Astrocyte (in vitro differentiated cells and primary cell): ENCODE results near the gene TMEM9B. TPM values are rescaled to one million over a fixed set of nuclear protein-coding genes. Genes with fewer than 3 reads are reported as not detected.

ENCODE experiments used
- DNase-seq: peaks from one replicate; pipeline ENCODE4 v3.0.0-alpha.2; 2010; ENCODE audit warnings: low read depth
- FAIRE-seq: peaks from 2 replicates; lab custom pipeline; 2011; peaks lifted over from hg19 to GRCh38; lab: Jason Lieb, UNC
- H2AFZ ChIP-seq: 2 replicates; pipeline ENCODE4 v1.6.0; 2012; ENCODE audit warnings: low read depth, low read length, inconsistent platforms
- H3K27ac ChIP-seq: 2 replicates; pipeline ENCODE4 v1.5.1; 2011; ENCODE audit warnings: low read depth, low read length, inconsistent platforms
- H3K27me3 ChIP-seq: 2 replicates; pipeline ENCODE4 v1.6.0; 2011; ENCODE audit warnings: low read length, inconsistent platforms; ENCODE audit not compliant: insufficient read depth
- H3K36me3 ChIP-seq: 2 replicates; pipeline ENCODE4 v1.5.1; 2011; ENCODE audit warnings: low read length, inconsistent platforms; ENCODE audit not compliant: insufficient read depth
- H3K4me1 ChIP-seq: 2 replicates; pipeline ENCODE4 v1.5.1; 2011; ENCODE audit warnings: low read length, inconsistent platforms; ENCODE audit not compliant: insufficient read depth
- H3K4me2 ChIP-seq: 2 replicates; pipeline ENCODE4 v1.6.0; 2012; ENCODE audit warnings: low read length, inconsistent platforms
- H3K4me3 ChIP-seq: 2 replicates; pipeline ENCODE4 v1.5.1; 2011; ENCODE audit warnings: low read depth, mild to moderate bottlenecking, low read length, inconsistent platforms; ENCODE audit not compliant: insufficient read depth
- H3K79me2 ChIP-seq: 2 replicates; pipeline ENCODE4 v1.6.0; 2012; ENCODE audit warnings: mild to moderate bottlenecking, low read length, inconsistent platforms; ENCODE audit not compliant: insufficient read depth
- H3K9ac ChIP-seq: 2 replicates; pipeline ENCODE4 v1.6.0; 2012; ENCODE audit warnings: mild to moderate bottlenecking, low read length, inconsistent platforms
- H3K9me3 ChIP-seq: 2 replicates; pipeline ENCODE4 v1.5.1; 2012; ENCODE audit warnings: low read depth, mild to moderate bottlenecking, low read length, inconsistent platforms; ENCODE audit not compliant: insufficient read depth
- H4K20me1 ChIP-seq: 2 replicates; pipeline ENCODE4 v1.6.0; 2012; ENCODE audit warnings: low read length, inconsistent platforms; ENCODE audit not compliant: insufficient read depth
- H3K27ac Mint-ChIP-seq: one replicate; pipeline ENCODE4 v1.8.0; 2021; ENCODE audit warnings: mild to moderate bottlenecking, mixed read lengths; ENCODE audit not compliant: unreplicated experiment
- H3K27me3 Mint-ChIP-seq: one replicate; pipeline ENCODE4 v1.8.0; 2021; ENCODE audit warnings: low read depth, mixed read lengths; ENCODE audit not compliant: unreplicated experiment
- H3K36me3 Mint-ChIP-seq: one replicate; pipeline ENCODE4 v1.8.0; 2021; ENCODE audit warnings: low read depth, mixed read lengths; ENCODE audit not compliant: unreplicated experiment
- H3K4me1 Mint-ChIP-seq: one replicate; pipeline ENCODE4 v1.8.0; 2021; ENCODE audit warnings: low read depth, mixed read lengths; ENCODE audit not compliant: unreplicated experiment
- H3K4me3 Mint-ChIP-seq: one replicate; pipeline ENCODE4 v1.8.0; 2021; ENCODE audit warnings: mild to moderate bottlenecking, moderate library complexity, mixed read lengths; ENCODE audit not compliant: unreplicated experiment
- H3K9me3 Mint-ChIP-seq: one replicate; pipeline ENCODE4 v1.8.0; 2021; ENCODE audit warnings: mild to moderate bottlenecking, mixed read lengths; ENCODE audit not compliant: unreplicated experiment
- CTCF ChIP-seq: IDR thresholded peaks from 2 replicates; pipeline ENCODE4 v1.5.1; 2011; ENCODE audit warnings: low read depth, mild to moderate bottlenecking, inconsistent platforms, low read length, moderate library complexity; ENCODE audit not compliant: insufficient read depth
- EZH2 ChIP-seq: IDR thresholded peaks from 2 replicates; pipeline ENCODE4 v1.6.1; 2012; ENCODE audit warnings: mild to moderate bottlenecking, low read length, inconsistent platforms; ENCODE audit not compliant: insufficient read depth
- total RNA-seq: library from RNA; stranded (reverse); gene quantifications from 2 replicates; pipeline ENCODE4 v1.2.1, GENCODE V29; 2021

The TMEM9B gene
- total RNA-seq, 1 donor from 2014 or later = 38.2 TPM

GRCh38 chr11:8997451-8997850 lies 33.2 kb upstream of the TMEM9B start:
- no peaks in the 10 kb centered on the region for H4K20me1 ChIP-seq
- H3K36me3 Mint-ChIP-seq = peaks cover 1% of the 10 kb centered on the region
- H3K27ac Mint-ChIP-seq = no peak overlapping the region
- no peaks in the 10 kb centered on the region for H3K9me3 ChIP-seq
- DNase-seq = no peak
- no peak overlapping the region for H3K4me3 Mint-ChIP-seq
- no peak overlapping the region for H3K27ac ChIP-seq
- H3K4me3 ChIP-seq = no peak overlapping the region
- TF ChIP-seq CTCF (no peak), EZH2 (no peak)
- FAIRE-seq = no peak
- H3K79me2 ChIP-seq = peaks cover 9% of the 10 kb centered on the region
- no peaks in the 10 kb centered on the region for H3K36me3 ChIP-seq
- H3K4me1 Mint-ChIP-seq = peaks cover 6% of the 10 kb centered on the region
- H3K9ac ChIP-seq = no peak overlapping the region
- H3K4me1 ChIP-seq = peaks cover 8% of the 10 kb centered on the region
- H3K27me3 ChIP-seq = no peaks in the 10 kb centered on the region
- no peaks in the 10 kb centered on the region for H3K9me3 Mint-ChIP-seq
- H3K4me2 ChIP-seq = no peak overlapping the region
- no peaks in the 10 kb centered on the region for H3K27me3 Mint-ChIP-seq
- no peak overlapping the region for H2AFZ ChIP-seq

GRCh38 chr11:8989453-8989852 lies 25.2 kb upstream of the TMEM9B start:
- no peaks in the 10 kb centered on the region for H3K27me3 ChIP-seq
- Mint-ChIP-seq H3K27me3 (no peaks in the 10 kb centered on the region), H3K4me1 (peaks cover 19% of the 10 kb centered on the region), H3K36me3 (peaks cover 8% of the 10 kb centered on the region), H3K27ac (peak overlapping the region; percentile 11), H3K4me3 (no peak overlapping the region), H3K9me3 (no peaks in the 10 kb centered on the region)
- DNase-seq (peak; percentile 52), FAIRE-seq (no peak)
- H3K4me3 ChIP-seq = no peak overlapping the region
- no peak overlapping the region for H2AFZ ChIP-seq
- no peak overlapping the region for H3K27ac ChIP-seq
- no peak for TF ChIP-seq EZH2
- TF ChIP-seq CTCF = no peak
- H3K4me1 ChIP-seq = peaks cover 14% of the 10 kb centered on the region
- peaks cover 5% of the 10 kb centered on the region for H4K20me1 ChIP-seq
- peak overlapping the region; percentile 22 for H3K4me2 ChIP-seq
- no peaks in the 10 kb centered on the region for H3K36me3 ChIP-seq
- H3K9ac ChIP-seq = no peak overlapping the region
- no peaks in the 10 kb centered on the region for H3K9me3 ChIP-seq
- H3K79me2 ChIP-seq = no peaks in the 10 kb centered on the region

- TF ChIP-seq EZH2 = no peak
- TF ChIP-seq CTCF = no peak
- no peaks in the 10 kb centered on the region for H3K9me3 ChIP-seq
- H3K36me3 ChIP-seq = no peaks in the 10 kb centered on the region
- H3K4me3 ChIP-seq = no peak overlapping the region
- no peak overlapping the region for H2AFZ ChIP-seq
- Mint-ChIP-seq H3K36me3 (peaks cover 8% of the 10 kb centered on the region), H3K4me1 (peaks cover 19% of the 10 kb centered on the region), H3K4me3 (no peak overlapping the region), H3K27ac (no peak overlapping the region), H3K9me3 (no peaks in the 10 kb centered on the region), H3K27me3 (no peaks in the 10 kb centered on the region)
- peaks cover 5% of the 10 kb centered on the region for H4K20me1 ChIP-seq
- H3K27me3 ChIP-seq = no peaks in the 10 kb centered on the region
- no peak overlapping the region for H3K9ac ChIP-seq
- peak overlapping the region; percentile 22 for H3K4me2 ChIP-seq
- peaks cover 14% of the 10 kb centered on the region for H3K4me1 ChIP-seq
- DNase-seq (peak; percentile 61), FAIRE-seq (no peak)
- H3K27ac ChIP-seq = no peak overlapping the region
- H3K79me2 ChIP-seq = no peaks in the 10 kb centered on the region
These were observed 24.3 kb upstream of the TMEM9B start for GRCh38 chr11:8988329-8989234.
